ENCODE results near the gene CTIF. TPM values are rescaled to one million over a fixed set of nuclear protein-coding genes. Genes with fewer than 3 reads are reported as not detected.

Gene CTIF
- total RNA-seq, 1 experiment from 2014 or later: 26.5 TPM

- ChIA-PET POLR2A (no interaction called here), CTCF (no interaction called here)
- TF ChIP-seq TCF7L2 (IDR thresholded peaks at IDR 0.05; ENCODE audit: low read depth, low read length) (no peak), POLR2AphosphoS5 (IDR thresholded peaks at IDR 0.05; ENCODE audit: low read depth, low read length) (no peak), CTCF (IDR thresholded peaks at IDR 0.05) (no peak), REST (IDR thresholded peaks at IDR 0.05; ENCODE audit: insufficient read depth in 1 of 2, low read depth in 2 of 2, low read length in 1 of 2) (no peak), SIN3A (IDR thresholded peaks at IDR 0.05; ENCODE audit: borderline replicate concordance, insufficient read depth, low read depth, low read length) (no peak)
- Histone ChIP-seq H3K9me3 (ENCODE audit: control insufficient read depth, insufficient read depth, low read depth, low read length) (no peaks in the 10 kb centered on the region), H3K4me1 (ENCODE audit: control insufficient read depth, insufficient read depth, low read length) (no peaks in the 10 kb centered on the region), H3K4me3 (ENCODE audit: low read depth in 2 of 2, low read length in 2 of 2) (no peak overlapping the region), H3K36me3 (ENCODE audit: control insufficient read depth, insufficient read depth, low read length) (no peaks in the 10 kb centered on the region), H3K27ac (ENCODE audit: low read length) (no peak overlapping the region), H3K27me3 (ENCODE audit: control insufficient read depth, insufficient read depth, low read length) (no peaks in the 10 kb centered on the region)
- in situ Hi-C loops (cut with HindIII; ENCODE audit: low pct_unique_long_range_greater_than_20kb, low sequenced_read_pairs): no loop called here
- DNase-seq (ENCODE audit: low read depth, low spot score): no peak
- ATAC-seq: no peak
- intact Hi-C loops (cut with micrococcal nuclease; ENCODE audit: unreplicated experiment): no loop called here
- BruUV-seq (replicated peaks): no TSS peak
Measured at GRCh38 chr18:48612917-48613316, 74.1 kb downstream of the CTIF start.

- DNase-seq (ENCODE audit: low read depth, low spot score): no peak
- CTCF ChIA-PET: no interaction called here
Measured at GRCh38 chr18:48613589-48614404, 75.0 kb downstream of the CTIF start.

More at GRCh38 chr18:48613589-48614404, 75.0 kb downstream of the CTIF start:
- Histone ChIP-seq H3K27me3 (ENCODE audit: control insufficient read depth, insufficient read depth, low read length) (no peaks in the 10 kb centered on the region), H3K4me1 (ENCODE audit: control insufficient read depth, insufficient read depth, low read length) (no peaks in the 10 kb centered on the region), H3K4me3 (ENCODE audit: low read depth in 2 of 2, low read length in 2 of 2) (no peak overlapping the region), H3K9me3 (ENCODE audit: control insufficient read depth, insufficient read depth, low read depth, low read length) (no peaks in the 10 kb centered on the region), H3K36me3 (ENCODE audit: control insufficient read depth, insufficient read depth, low read length) (no peaks in the 10 kb centered on the region), H3K27ac (ENCODE audit: low read length) (no peak overlapping the region)
- POLR2A ChIA-PET: no interaction called here
- TF ChIP-seq SIN3A (IDR thresholded peaks at IDR 0.05; ENCODE audit: borderline replicate concordance, insufficient read depth, low read depth, low read length) (no peak), TCF7L2 (IDR thresholded peaks at IDR 0.05; ENCODE audit: low read depth, low read length) (no peak), POLR2AphosphoS5 (IDR thresholded peaks at IDR 0.05; ENCODE audit: low read depth, low read length) (no peak), REST (IDR thresholded peaks at IDR 0.05; ENCODE audit: insufficient read depth in 1 of 2, low read depth in 2 of 2, low read length in 1 of 2) (no peak), CTCF (IDR thresholded peaks at IDR 0.05) (no peak)
- BruUV-seq (replicated peaks): no TSS peak
- intact Hi-C loops (cut with micrococcal nuclease; ENCODE audit: unreplicated experiment): no loop called here
- no peak for ATAC-seq
- in situ Hi-C loops (cut with HindIII; ENCODE audit: low pct_unique_long_range_greater_than_20kb, low sequenced_read_pairs): no loop called here
